PC-9 (cell line): ENCODE results near the gene ENPP3.

ENCODE experiments used
- EZH2 ChIP-seq: fragments of 200-600 bp; sonication (generic); IDR thresholded peaks from 2 replicates; pipeline ENCODE4 v1.8.0; 2017; ENCODE audit warnings: antibody characterized with exemption, low read depth
- TF ChIP-seq, protein P1 (sequence below): fragments of 200-600 bp; sonication (generic); conservative IDR thresholded peaks from 2 replicates; pipeline ENCODE4 v1.6.1; 2017; ENCODE audit warnings: mixed run types, antibody characterized with exemption, mild to moderate bottlenecking, moderate library complexity

DNA sequence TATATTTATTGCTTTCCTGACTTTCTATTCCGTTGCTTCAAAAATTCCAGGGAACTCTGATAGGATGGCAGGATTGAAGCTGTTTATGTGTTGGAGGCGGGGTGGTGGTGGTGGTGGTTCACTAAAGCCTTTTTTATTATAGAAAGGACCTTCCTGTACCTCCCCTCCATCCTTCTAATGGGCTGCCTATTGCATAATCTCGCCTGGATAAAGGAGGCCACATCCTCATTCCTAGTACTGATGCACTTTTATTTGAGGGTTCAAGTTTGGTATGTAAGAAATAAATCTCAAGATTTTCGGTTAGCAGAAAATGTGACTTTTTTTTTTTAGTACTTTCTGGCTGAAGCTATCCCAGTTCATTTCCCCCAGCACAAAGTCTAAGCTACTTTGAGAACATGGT is 92.4 kb downstream of the ENPP3 start:
- TF ChIP-seq, protein P1, sequence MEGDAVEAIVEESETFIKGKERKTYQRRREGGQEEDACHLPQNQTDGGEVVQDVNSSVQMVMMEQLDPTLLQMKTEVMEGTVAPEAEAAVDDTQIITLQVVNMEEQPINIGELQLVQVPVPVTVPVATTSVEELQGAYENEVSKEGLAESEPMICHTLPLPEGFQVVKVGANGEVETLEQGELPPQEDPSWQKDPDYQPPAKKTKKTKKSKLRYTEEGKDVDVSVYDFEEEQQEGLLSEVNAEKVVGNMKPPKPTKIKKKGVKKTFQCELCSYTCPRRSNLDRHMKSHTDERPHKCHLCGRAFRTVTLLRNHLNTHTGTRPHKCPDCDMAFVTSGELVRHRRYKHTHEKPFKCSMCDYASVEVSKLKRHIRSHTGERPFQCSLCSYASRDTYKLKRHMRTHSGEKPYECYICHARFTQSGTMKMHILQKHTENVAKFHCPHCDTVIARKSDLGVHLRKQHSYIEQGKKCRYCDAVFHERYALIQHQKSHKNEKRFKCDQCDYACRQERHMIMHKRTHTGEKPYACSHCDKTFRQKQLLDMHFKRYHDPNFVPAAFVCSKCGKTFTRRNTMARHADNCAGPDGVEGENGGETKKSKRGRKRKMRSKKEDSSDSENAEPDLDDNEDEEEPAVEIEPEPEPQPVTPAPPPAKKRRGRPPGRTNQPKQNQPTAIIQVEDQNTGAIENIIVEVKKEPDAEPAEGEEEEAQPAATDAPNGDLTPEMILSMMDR, result no peak
- TF ChIP-seq EZH2, result no peak
